Omental fat pad (tissue), 4 donors: ENCODE results near the gene PCSK1. TPM values are rescaled to one million over a fixed set of nuclear protein-coding genes. Genes with fewer than 3 reads are reported as not detected.
"Not testable (repeated sequence)": the region's sequence is repeated elsewhere in the genome, so short reads cannot be mapped to it uniquely, and the experiment has no call there.

Experiments used
- ATAC-seq: fragments of 150-250 bp; one replicate; pipeline ENCODE4 v1.9.1; 2016; ENCODE audit warnings: mild to moderate bottlenecking, moderate library complexity; ENCODE audit not compliant: low FRiP score
- DNase-seq: peaks from one replicate; pipeline ENCODE4 v3.0.0-alpha.2; 2019; ENCODE audit warnings: low spot score
- total RNA-seq, 4 donors: library from RNA; depleted of rRNA; stranded (reverse); fragments of >200 nt; gene quantifications; one replicate each; pipeline ENCODE4 v1.1.0, GENCODE V29; 2016
- TF ChIP-seq, protein P1 (sequence below), 3 donors: fragments of 450-650 bp; IDR thresholded peaks; one replicate each; pipeline ENCODE4 v1.5.1; 2016 to 2017; ENCODE audit warnings: antibody characterized with exemption in 3 of 3, mild to moderate bottlenecking in 3 of 3, moderate library complexity in 2 of 3

The PCSK1 gene
- total RNA-seq, 4 donors from 2014 or later, result 0.32 to 1.7 (median 0.92) TPM

DNA sequence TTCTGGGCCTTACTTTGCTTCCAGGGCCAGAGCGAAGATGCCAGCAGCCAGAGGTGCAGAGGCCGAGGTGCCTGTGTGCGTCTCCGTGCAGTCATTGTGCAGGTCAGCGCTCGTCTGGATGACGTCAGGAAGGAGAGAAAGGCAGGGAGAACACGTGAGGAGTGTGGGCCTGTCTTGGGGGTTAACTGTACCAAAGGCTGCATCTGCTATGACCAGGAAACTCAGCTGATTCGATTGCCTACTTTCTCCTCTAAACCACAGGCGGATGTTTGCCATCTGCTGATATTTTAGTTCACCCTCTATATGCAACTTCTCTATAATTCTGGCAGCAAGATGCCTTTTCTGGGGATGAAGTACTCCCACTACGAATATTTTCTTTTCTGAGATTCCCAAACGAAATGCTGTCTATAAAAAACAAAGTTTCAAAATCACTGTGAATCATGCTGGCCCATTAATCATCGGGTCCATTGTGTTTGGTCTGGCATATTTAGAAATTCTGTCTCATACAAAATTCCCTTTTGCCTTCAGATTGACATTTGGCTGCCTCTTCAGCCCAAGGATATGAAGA is 24.8 kb downstream of the PCSK1 start:
- peak; percentile 65 for ATAC-seq
- TF ChIP-seq, protein P1, sequence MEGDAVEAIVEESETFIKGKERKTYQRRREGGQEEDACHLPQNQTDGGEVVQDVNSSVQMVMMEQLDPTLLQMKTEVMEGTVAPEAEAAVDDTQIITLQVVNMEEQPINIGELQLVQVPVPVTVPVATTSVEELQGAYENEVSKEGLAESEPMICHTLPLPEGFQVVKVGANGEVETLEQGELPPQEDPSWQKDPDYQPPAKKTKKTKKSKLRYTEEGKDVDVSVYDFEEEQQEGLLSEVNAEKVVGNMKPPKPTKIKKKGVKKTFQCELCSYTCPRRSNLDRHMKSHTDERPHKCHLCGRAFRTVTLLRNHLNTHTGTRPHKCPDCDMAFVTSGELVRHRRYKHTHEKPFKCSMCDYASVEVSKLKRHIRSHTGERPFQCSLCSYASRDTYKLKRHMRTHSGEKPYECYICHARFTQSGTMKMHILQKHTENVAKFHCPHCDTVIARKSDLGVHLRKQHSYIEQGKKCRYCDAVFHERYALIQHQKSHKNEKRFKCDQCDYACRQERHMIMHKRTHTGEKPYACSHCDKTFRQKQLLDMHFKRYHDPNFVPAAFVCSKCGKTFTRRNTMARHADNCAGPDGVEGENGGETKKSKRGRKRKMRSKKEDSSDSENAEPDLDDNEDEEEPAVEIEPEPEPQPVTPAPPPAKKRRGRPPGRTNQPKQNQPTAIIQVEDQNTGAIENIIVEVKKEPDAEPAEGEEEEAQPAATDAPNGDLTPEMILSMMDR (IDR thresholded peaks at IDR 0.05), result no peak
- no peak for DNase-seq

DNA sequence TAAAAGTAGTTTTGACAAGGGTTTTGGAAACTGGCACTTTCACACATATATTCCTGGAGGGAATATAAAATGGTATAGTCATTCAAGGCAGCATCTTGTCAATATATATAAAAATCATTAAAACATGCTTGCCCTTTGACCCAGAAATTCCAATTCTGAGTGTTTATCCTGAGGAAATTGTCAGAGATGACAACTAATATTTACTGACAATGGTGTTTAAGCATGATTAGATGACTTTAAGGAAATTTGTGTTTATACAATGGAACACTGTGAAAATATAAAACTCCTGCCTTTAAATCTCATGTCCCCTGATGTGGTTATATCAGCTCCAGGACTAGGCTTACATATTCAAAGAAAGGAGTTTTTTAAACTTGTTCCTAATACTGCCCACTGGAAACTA is 25.6 kb downstream of the PCSK1 start:
- TF ChIP-seq, protein P1 (IDR thresholded peaks at IDR 0.05), result no peak
- DNase-seq (no peak), ATAC-seq (no peak)

DNA sequence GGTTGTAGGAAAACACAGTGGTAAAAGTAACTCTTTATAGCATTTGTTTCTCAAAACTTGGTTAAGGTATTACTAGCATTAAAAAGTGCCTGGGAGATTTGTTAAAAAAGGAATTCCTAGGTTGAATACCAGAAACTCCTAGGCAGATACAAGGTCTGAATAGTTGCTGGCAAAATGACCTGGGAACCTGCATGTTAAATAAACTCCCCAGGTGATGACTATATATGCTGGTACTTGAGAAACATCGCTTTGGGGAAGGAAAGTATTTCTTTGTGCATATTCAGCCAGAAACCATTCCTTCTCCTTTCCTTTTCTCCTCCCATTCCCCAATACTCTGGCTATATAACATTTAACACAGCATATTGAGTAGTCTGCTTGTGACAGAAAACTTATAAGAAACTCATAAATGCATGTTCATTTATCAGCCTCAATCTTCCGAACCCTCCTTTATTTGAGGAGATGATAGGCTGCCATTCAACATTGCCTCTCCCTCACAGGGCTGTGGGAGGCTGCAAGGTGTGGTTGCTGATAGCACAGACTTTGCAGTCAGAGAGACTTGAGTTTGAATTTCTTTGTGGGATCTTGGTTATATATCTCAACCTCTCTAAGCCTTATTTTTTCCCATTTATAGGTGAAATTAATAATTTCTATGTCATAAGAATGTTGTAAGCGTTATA is 28.7 kb downstream of the PCSK1 start:
- no peak for ATAC-seq
- TF ChIP-seq, protein P1 (IDR thresholded peaks at IDR 0.05), result no peak
- no peak for DNase-seq

DNA sequence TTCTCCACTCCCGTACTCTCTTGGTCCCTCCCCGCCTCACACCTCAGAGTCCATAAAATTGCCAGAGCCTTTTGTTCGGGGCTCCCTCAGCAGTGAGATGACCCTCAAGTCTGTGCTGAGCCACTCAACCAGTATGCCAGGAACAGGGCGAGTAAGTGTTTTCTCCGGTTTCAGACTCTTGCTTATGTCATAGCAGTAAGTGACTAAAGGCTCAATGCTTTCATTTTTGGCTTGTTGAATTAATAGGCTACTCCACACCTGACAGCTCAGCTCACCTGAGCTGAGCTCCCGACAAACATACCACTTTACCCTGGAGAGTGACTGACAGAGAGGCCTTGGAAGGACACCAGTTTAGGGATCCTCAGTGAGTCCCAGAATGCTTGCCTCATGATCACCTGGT is 30.5 kb downstream of the PCSK1 start:
- TF ChIP-seq, protein P1 (IDR thresholded peaks at IDR 0.05), result no peak
- DNase-seq (no peak), ATAC-seq (no peak)

DNA sequence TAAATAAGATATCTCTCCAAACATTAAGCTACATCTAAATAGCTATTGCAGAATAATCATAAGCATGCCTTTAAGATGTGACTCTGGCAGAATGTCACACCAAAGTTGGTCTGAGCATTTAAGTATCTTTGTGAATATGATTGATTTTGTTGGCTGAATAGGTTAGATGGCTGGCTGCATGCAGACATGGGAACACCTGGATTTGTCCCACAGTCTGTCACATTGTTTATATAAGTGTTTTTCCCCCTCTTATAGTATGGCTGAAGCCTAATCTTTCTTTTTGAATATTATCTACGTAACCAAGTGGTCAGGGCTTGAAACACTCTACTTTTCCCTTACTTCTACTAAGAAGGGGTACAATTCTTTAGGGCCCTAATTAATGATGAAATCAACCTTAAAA is 36.2 kb downstream of the PCSK1 start:
- TF ChIP-seq, protein P1 (IDR thresholded peaks at IDR 0.05), result no peak
- DNase-seq (no peak), ATAC-seq (no peak)

DNA sequence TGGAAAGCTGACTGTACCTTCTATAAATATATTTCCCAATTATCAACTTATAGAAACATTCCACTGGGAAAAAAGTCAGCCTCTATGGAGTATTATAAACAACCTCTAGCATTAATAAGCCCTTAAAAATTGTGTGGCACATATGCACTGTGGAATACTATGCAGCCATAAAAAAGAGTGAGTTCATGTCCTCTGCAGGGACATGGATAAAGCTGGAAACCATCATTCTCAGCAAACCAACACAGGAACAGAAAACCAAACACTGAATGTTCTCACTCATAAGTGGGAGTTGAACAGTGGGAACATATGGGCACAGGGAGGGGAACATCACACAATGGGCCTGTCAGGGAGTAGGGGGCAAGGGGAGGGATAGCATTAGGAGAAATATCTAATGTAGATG is 37.8 kb downstream of the PCSK1 start:
- ATAC-seq, DNase-seq: not testable (repeated sequence)

DNA sequence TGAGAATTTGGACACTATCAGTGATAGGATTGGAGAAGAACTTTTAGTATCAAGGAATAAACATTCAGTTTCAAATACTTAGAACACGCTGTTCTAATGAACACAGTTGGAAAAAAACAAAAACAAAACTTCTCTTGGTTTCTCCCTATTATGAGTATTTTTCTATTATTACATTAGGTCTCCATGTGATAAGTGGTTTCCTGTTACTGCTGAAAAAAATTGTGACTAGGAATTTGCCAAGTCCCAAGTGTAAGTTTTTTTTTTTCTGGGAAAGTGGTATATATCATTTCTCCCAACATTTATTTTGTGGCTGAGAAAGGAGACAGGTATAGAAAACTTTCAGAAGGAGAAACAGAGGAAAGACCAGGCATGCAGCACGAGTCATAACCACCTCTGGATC is 41.1 kb downstream of the PCSK1 start:
- DNase-seq (no peak), ATAC-seq (no peak)
- TF ChIP-seq, protein P1 (IDR thresholded peaks at IDR 0.05), result no peak
